ENCODE data around the gene SLC4A7. TPM values are rescaled to one million over a fixed set of nuclear protein-coding genes. Genes with fewer than 3 reads are reported as not detected.

The SLC4A7 gene
- total and polyA plus RNA-seq, 4 donors, result 5.4 to 62.8 (median 37.5) TPM

DNA sequence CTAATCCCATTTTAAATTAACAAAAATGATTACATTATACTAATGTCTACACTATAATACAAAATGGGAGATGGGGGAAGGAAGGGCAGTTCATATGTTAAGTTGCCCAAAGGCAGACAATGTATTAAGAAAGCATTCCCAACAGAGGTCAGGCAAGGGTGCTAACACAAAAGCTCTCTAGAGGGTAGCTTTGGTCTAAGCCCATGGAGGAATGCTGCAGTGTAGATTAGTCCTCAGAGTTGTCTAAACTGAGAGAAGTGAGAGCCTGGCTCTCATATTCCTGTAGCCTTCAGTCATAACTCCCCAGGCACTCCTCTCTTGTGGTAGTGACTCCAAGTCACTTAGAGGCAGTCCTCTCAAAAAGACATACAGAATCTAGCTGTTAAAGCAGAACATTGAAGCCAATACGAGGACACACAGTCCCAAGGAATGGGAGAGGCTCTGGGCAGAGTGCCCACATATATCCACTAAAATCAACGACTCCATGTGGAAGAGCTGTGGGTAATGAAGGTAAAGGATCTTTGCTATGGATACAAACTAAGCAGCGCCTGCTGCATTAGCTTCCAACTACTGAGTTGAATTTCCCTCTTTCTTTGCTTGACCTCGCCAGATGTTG is 129.5 kb downstream of the SLC4A7 start:
- DNase-seq (no peak), ATAC-seq (ENCODE audit: low FRiP score) (no peak)
- Histone ChIP-seq H3K27ac (ENCODE audit: low read depth in 1 of 2, low read length in 2 of 2) (no peak overlapping the region), H3K27me3 (ENCODE audit: control insufficient read depth in 1 of 2, insufficient read depth in 2 of 2, low read length in 1 of 2) (peaks cover 0 to 3% of the 10 kb centered on the region in 2 donors), H3K9me3 (ENCODE audit: control insufficient read depth, low read length) (no peaks in the 10 kb centered on the region), H3K36me3 (ENCODE audit: control insufficient read depth in 1 of 2, insufficient read depth in 2 of 2, low read length in 1 of 2) (no peaks in the 10 kb centered on the region), H3K4me3 (ENCODE audit: low read length in 2 of 2) (no peak overlapping the region), H3K4me1 (ENCODE audit: control insufficient read depth in 1 of 2, insufficient read depth in 2 of 2, low read length in 2 of 2) (no peaks in the 10 kb centered on the region)
- 73 to 80% methylated on average over 4 of the region's 4 CpGs for WGBS, 2 donors
- intact Hi-C loops (cut with DNase I), result no loop called here

DNA sequence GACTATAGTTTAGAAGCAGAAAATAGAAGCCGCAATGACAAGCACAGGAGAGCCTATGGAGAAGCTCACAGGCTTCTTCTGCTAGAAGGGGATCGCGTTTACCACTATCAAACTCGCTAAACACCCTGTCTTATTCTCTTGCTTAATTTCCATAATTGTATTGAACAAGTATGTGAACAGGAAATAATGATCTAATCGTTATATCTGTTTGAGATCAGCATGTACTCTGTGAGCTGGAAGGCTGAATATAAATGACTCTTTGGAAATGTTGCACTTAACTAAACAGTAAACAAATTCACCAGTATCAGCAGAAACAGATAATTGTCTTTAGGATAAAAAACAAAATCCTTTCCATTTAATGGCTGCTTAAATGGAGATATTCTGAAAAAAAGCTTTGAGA is 130.0 kb downstream of the SLC4A7 start:
- H3K27me3 ChIP-seq (ENCODE audit: control insufficient read depth in 1 of 2, insufficient read depth in 2 of 2, low read length in 1 of 2), result peaks cover 0 to 3% of the 10 kb centered on the region in 2 donors
- intact Hi-C loops (cut with DNase I), result no loop called here
- ATAC-seq (ENCODE audit: low FRiP score) (no peak), DNase-seq (no peak)
- no peak overlapping the region for H3K4me3 ChIP-seq (ENCODE audit: low read length in 2 of 2)
- H3K36me3 ChIP-seq (ENCODE audit: control insufficient read depth in 1 of 2, insufficient read depth in 2 of 2, low read length in 1 of 2), result no peaks in the 10 kb centered on the region
- no peaks in the 10 kb centered on the region for H3K4me1 ChIP-seq (ENCODE audit: control insufficient read depth in 1 of 2, insufficient read depth in 2 of 2, low read length in 2 of 2)
- 75 to 82% methylated on average over 5 of the region's 5 CpGs for whole genome bisulfite sequencing, 2 donors
- no peak overlapping the region for H3K27ac ChIP-seq (ENCODE audit: low read depth in 1 of 2, low read length in 2 of 2)
- no peaks in the 10 kb centered on the region for H3K9me3 ChIP-seq (ENCODE audit: control insufficient read depth, low read length)

DNA sequence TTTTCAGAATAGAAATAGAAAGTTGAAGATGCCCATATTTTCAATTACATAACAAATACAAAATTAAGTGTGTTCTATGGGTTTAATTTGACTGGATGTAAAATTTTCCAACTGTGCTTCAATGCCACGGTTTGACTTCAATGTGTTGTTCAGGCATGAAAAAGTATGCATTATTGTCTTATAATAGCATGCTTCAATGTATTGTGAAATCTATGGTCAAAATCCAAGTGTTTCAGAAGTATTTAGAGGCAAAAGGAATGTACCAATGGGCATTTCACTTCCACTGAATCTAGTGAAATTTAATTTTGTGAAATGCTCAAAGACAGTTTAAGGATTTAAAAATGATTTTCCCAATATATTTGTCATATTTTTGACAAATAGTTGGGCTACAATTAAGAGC is 131.0 kb downstream of the SLC4A7 start:
- Histone ChIP-seq H3K27ac (ENCODE audit: low read depth in 1 of 2, low read length in 2 of 2) (no peak overlapping the region), H3K9me3 (ENCODE audit: control insufficient read depth, low read length) (no peaks in the 10 kb centered on the region), H3K4me1 (ENCODE audit: control insufficient read depth in 1 of 2, insufficient read depth in 2 of 2, low read length in 2 of 2) (no peaks in the 10 kb centered on the region), H3K36me3 (ENCODE audit: control insufficient read depth in 1 of 2, insufficient read depth in 2 of 2, low read length in 1 of 2) (no peaks in the 10 kb centered on the region), H3K27me3 (ENCODE audit: control insufficient read depth in 1 of 2, insufficient read depth in 2 of 2, low read length in 1 of 2) (peaks cover 0 to 3% of the 10 kb centered on the region in 2 donors), H3K4me3 (ENCODE audit: low read length in 2 of 2) (no peak overlapping the region)
- intact Hi-C loops (cut with DNase I), result no loop called here
- ATAC-seq (ENCODE audit: low FRiP score) (no peak), DNase-seq (no peak)
- 59 to 77% methylated on average over 1 of the region's 1 CpG for WGBS, 2 donors

DNA sequence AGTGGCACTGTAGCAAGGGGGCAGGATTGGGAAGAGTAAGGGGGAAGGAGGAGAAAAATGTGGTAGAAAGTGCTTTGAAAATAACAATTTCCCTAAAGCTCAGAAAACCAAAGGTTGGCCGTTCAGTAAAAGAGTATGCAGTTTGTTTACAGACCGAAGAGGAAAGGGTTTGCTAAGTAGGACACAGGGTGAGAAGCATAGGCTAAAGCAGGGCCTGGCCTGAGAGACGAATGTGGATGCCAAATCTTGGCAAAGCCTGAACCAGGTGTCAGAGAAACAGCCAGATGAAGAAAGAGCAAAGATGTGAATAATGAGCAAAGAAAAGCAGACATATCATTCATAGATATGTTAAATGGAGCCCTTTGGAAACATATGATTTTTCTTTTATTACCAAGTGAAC is 132.1 kb downstream of the SLC4A7 start:
- no peaks in the 10 kb centered on the region for H3K9me3 ChIP-seq (ENCODE audit: control insufficient read depth, low read length)
- H3K27me3 ChIP-seq (ENCODE audit: control insufficient read depth in 1 of 2, insufficient read depth in 2 of 2, low read length in 1 of 2), result peaks cover 0 to 3% of the 10 kb centered on the region in 2 donors
- ATAC-seq (ENCODE audit: low FRiP score) (no peak), DNase-seq (no peak)
- H3K4me1 ChIP-seq (ENCODE audit: control insufficient read depth in 1 of 2, insufficient read depth in 2 of 2, low read length in 2 of 2), result no peaks in the 10 kb centered on the region
- intact Hi-C loops (cut with DNase I), result no loop called here
- WGBS, 2 donors, result 89 to 90% methylated on average over 3 of the region's 3 CpGs
- no peaks in the 10 kb centered on the region for H3K36me3 ChIP-seq (ENCODE audit: control insufficient read depth in 1 of 2, insufficient read depth in 2 of 2, low read length in 1 of 2)
- H3K4me3 ChIP-seq (ENCODE audit: low read length in 2 of 2), result no peak overlapping the region
- no peak overlapping the region for H3K27ac ChIP-seq (ENCODE audit: low read depth in 1 of 2, low read length in 2 of 2)

DNA sequence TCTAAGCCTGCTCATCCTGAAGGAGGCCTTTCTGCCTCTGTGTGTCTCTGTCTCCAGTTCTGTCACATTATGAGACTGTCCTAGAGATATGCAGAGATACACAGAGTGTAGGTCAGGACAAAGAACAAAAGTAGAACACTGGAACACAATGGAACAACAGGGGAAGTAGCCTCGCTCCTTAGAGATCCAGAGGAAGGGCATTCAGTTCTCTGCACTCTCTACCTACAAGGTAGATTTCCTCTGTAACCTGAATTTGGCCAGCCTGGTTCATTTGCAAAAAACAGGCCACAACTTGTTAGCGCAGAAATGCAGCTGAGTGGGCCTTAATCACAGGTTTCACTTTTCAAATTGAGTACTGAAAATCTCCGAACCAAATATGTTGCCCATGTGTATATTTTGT is 134.4 kb downstream of the SLC4A7 start:
- H3K36me3 ChIP-seq (ENCODE audit: control insufficient read depth in 1 of 2, insufficient read depth in 2 of 2, low read length in 1 of 2), result no peaks in the 10 kb centered on the region
- WGBS, 2 donors, result 94% methylated on average over 3 of the region's 3 CpGs
- DNase-seq (no peak), ATAC-seq (ENCODE audit: low FRiP score) (no peak)
- no peak overlapping the region for H3K4me3 ChIP-seq (ENCODE audit: low read length in 2 of 2)
- H3K27me3 ChIP-seq (ENCODE audit: control insufficient read depth in 1 of 2, insufficient read depth in 2 of 2, low read length in 1 of 2), result peaks cover 0 to 2% of the 10 kb centered on the region in 2 donors
- no peaks in the 10 kb centered on the region for H3K9me3 ChIP-seq (ENCODE audit: control insufficient read depth, low read length)
- H3K27ac ChIP-seq (ENCODE audit: low read depth in 1 of 2, low read length in 2 of 2), result no peak overlapping the region
- no peaks in the 10 kb centered on the region for H3K4me1 ChIP-seq (ENCODE audit: control insufficient read depth in 1 of 2, insufficient read depth in 2 of 2, low read length in 2 of 2)
- intact Hi-C loops (cut with DNase I), result no loop called here

DNA sequence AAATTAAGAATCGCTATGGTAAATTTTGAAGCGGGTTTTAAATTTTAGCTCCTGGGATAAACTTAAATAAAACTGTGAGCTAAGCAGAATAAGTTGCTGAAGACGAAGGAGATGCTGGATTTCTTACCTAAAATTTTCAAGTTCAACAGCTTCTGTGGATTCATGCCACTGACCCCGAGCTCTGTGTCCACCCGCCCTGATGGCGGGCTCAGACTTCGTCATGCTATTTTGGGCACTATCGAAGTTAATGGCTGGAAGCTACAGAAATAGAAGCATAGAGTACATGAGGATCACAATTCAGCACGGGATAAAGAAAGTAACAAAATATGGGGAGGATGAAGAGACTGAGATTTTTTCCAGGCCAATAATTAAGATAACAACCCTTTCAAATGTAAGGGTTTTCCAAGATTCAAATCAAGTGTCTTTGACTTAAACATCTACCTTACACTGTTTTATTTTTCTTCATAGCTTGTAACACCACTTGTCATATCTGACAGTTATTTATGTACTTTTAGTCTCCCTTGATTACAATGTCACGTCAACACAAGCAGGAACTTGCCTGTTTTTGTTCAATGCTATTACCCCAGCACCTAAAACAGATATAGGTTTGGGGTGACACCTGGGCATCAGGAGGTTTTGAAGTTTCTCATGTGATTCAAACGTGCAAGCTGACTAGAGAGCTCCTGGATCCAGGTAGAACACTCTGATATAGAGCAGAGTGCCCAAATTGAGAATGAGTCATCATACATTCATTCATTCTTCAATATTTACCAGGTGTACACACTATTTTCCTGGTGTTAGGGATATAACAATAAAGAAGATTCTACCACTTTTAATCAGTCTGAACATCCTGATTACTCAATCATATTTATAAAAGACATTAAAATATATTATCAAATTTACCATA is 138.0 kb downstream of the SLC4A7 start:
- H3K4me1 ChIP-seq (ENCODE audit: control insufficient read depth in 1 of 2, insufficient read depth in 2 of 2, low read length in 2 of 2), result no peaks in the 10 kb centered on the region
- no peaks in the 10 kb centered on the region for H3K27me3 ChIP-seq (ENCODE audit: control insufficient read depth in 1 of 2, insufficient read depth in 2 of 2, low read length in 1 of 2)
- ATAC-seq (ENCODE audit: low FRiP score) (no peak), DNase-seq (no peak)
- WGBS, 2 donors, result 72 to 79% methylated on average over 11 of the region's 11 CpGs
- no peaks in the 10 kb centered on the region for H3K36me3 ChIP-seq (ENCODE audit: control insufficient read depth in 1 of 2, insufficient read depth in 2 of 2, low read length in 1 of 2)
- no peak overlapping the region for H3K4me3 ChIP-seq (ENCODE audit: low read length in 2 of 2)
- no peak overlapping the region for H3K27ac ChIP-seq (ENCODE audit: low read depth in 1 of 2, low read length in 2 of 2)
- intact Hi-C loops (cut with DNase I), result no loop called here
- no peaks in the 10 kb centered on the region for H3K9me3 ChIP-seq (ENCODE audit: control insufficient read depth, low read length)

DNA sequence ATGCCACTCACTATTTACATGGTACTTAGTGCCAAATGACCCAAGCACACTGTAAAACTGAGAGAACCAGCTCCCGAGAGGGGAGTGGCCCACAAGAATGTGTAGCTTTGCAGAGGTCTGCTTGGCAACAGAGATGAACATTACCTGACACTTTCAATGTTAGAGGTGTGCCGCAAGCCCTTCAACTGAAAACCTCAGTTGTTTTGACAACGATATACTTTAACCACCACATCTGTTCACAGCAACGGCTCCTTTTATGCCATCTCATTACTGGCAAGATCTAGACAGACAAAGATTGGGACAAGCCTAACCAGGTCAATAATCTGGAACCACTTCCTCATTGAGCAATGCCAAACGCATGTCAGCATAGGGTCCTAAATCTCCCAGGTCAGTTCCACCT is 138.7 kb downstream of the SLC4A7 start:
- Histone ChIP-seq H3K4me3 (ENCODE audit: low read length in 2 of 2) (no peak overlapping the region), H3K27ac (ENCODE audit: low read depth in 1 of 2, low read length in 2 of 2) (no peak overlapping the region), H3K9me3 (ENCODE audit: control insufficient read depth, low read length) (no peaks in the 10 kb centered on the region), H3K27me3 (ENCODE audit: control insufficient read depth in 1 of 2, insufficient read depth in 2 of 2, low read length in 1 of 2) (no peaks in the 10 kb centered on the region), H3K36me3 (ENCODE audit: control insufficient read depth in 1 of 2, insufficient read depth in 2 of 2, low read length in 1 of 2) (no peaks in the 10 kb centered on the region), H3K4me1 (ENCODE audit: control insufficient read depth in 1 of 2, insufficient read depth in 2 of 2, low read length in 2 of 2) (no peaks in the 10 kb centered on the region)
- ATAC-seq (ENCODE audit: low FRiP score), result no peak
- 87% methylated on average over 5 of the region's 5 CpGs for WGBS, 2 donors
- DNase-seq, result no peak
- intact Hi-C loops (cut with DNase I), result no loop called here

DNA sequence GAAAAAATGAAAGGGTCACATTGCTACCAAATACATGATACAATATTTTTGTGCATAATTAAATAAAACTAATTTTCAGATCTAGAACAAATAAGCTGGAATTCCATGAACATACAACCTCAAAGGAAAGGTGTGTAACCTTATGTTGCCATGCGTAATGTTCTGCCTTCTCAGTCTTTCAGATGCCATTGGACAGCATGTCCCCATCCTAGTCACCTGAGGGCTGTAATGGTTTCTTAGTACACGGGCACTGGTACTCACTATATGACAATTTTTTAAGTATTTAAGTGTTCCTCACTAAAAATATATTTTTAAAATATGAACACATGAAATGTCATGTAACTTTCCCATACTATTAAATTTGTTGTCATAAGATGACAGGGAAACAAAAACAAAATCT is 139.1 kb downstream of the SLC4A7 start:
- Histone ChIP-seq H3K4me3 (ENCODE audit: low read length in 2 of 2) (no peak overlapping the region), H3K4me1 (ENCODE audit: control insufficient read depth in 1 of 2, insufficient read depth in 2 of 2, low read length in 2 of 2) (no peaks in the 10 kb centered on the region), H3K9me3 (ENCODE audit: control insufficient read depth, low read length) (no peaks in the 10 kb centered on the region), H3K27me3 (ENCODE audit: control insufficient read depth in 1 of 2, insufficient read depth in 2 of 2, low read length in 1 of 2) (no peaks in the 10 kb centered on the region), H3K36me3 (ENCODE audit: control insufficient read depth in 1 of 2, insufficient read depth in 2 of 2, low read length in 1 of 2) (no peaks in the 10 kb centered on the region), H3K27ac (ENCODE audit: low read depth in 1 of 2, low read length in 2 of 2) (no peak overlapping the region)
- intact Hi-C loops (cut with DNase I), result no loop called here
- DNase-seq (no peak), ATAC-seq (ENCODE audit: low FRiP score) (no peak)
- 93 to 94% methylated on average over 2 of the region's 2 CpGs for WGBS, 2 donors

DNA sequence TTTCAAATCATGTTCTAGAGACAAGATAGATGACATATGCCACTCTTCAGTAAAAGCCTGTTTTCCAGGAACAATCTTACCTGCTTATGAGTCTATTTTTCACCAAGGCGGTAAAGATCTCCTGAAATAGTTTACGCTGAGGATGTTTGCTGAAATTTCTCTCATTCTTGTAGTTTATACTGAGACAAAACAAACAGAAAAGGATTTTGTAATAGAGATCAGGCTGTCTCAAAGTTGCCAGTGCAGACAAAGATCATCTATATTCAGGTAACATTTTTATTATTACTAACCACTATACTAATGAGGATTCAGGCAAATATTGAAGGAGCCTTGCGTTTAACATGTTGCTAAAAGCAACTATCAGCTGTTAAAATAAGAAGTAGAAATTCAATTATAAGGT is 140.0 kb downstream of the SLC4A7 start:
- Histone ChIP-seq H3K36me3 (ENCODE audit: control insufficient read depth in 1 of 2, insufficient read depth in 2 of 2, low read length in 1 of 2) (no peaks in the 10 kb centered on the region), H3K9me3 (ENCODE audit: control insufficient read depth, low read length) (no peaks in the 10 kb centered on the region), H3K27ac (ENCODE audit: low read depth in 1 of 2, low read length in 2 of 2) (no peak overlapping the region), H3K27me3 (ENCODE audit: control insufficient read depth in 1 of 2, insufficient read depth in 2 of 2, low read length in 1 of 2) (no peaks in the 10 kb centered on the region), H3K4me1 (ENCODE audit: control insufficient read depth in 1 of 2, insufficient read depth in 2 of 2, low read length in 2 of 2) (no peaks in the 10 kb centered on the region), H3K4me3 (ENCODE audit: low read length in 2 of 2) (no peak overlapping the region)
- 97 to 99% methylated on average over 3 of the region's 3 CpGs for WGBS, 2 donors
- ATAC-seq (ENCODE audit: low FRiP score) (no peak), DNase-seq (no peak)
- intact Hi-C loops (cut with DNase I), result no loop called here

Measured in aorta (tissue), 5 donors.